Muscle of leg (tissue), 11 donors: ENCODE data around the gene GNB1L. TPM values are rescaled to one million over a fixed set of nuclear protein-coding genes. Genes with fewer than 3 reads are reported as not detected.

Experiments used
- DNase-seq: peaks from one replicate; pipeline ENCODE4 v3.0.0; 2013
- H3K27ac ChIP-seq: one replicate; pipeline ENCODE4 v1.5.1; 2013; ENCODE audit warnings: mild to moderate bottlenecking, low read length, control low read depth
- H3K27me3 ChIP-seq: one replicate; pipeline ENCODE4 v1.6.1; 2013; ENCODE audit warnings: low read length; ENCODE audit not compliant: control insufficient read depth, insufficient read depth
- H3K36me3 ChIP-seq: one replicate; pipeline ENCODE4 v1.6.1; 2013; ENCODE audit warnings: low read length; ENCODE audit not compliant: control insufficient read depth, insufficient read depth
- H3K4me1 ChIP-seq: one replicate; pipeline ENCODE4 v1.6.1; 2013; ENCODE audit warnings: low read length; ENCODE audit not compliant: control insufficient read depth, insufficient read depth
- H3K4me3 ChIP-seq: one replicate; pipeline ENCODE4 v1.5.1; 2013; ENCODE audit warnings: low read length, control low read depth
- H3K9me3 ChIP-seq: replicated peaks from 2 replicates; pipeline ENCODE4 v1.6.1; 2013; ENCODE audit warnings: low read depth, low read length; ENCODE audit not compliant: control insufficient read depth
- WGBS: methylation state at CpG from one replicate; pipeline ENCODE4 v1.1.5; 2013; ENCODE audit warnings: missing lambda C conversion rate; ENCODE audit not compliant: insufficient coverage; 5-methylcytosine and 5-hydroxymethylcytosine counted together
- polyA plus RNA-seq, 8 donors: library from polyadenylated mRNA; unstranded; fragments of 120-200 nt; gene quantifications; one replicate each; pipeline versions ENCODE4 v1.2.1 to v1.2.3, GENCODE V29; 2013; ENCODE audit warnings: inconsistent platforms in 1 of 8, low replicate concordance in 1 of 8; ENCODE audit not compliant: insufficient read length in 8 of 8, insufficient read depth in 1 of 8
- total RNA-seq: library from RNA; stranded (reverse); fragments of 120-200 nt; gene quantifications from one replicate; pipeline ENCODE4 v1.2.4, GENCODE V29; 2013

The GNB1L gene
- total and polyA plus RNA-seq, 9 donors = 3.0 to 6.9 (median 4.6) TPM

GRCh38 chr22:19876314-19876940 is 21.8 kb upstream of the GNB1L start:
- DNase-seq = peak; percentile 5
- H3K27ac ChIP-seq = no peak overlapping the region
- H3K27me3 ChIP-seq = no peaks in the 10 kb centered on the region
- peaks cover 5% of the 10 kb centered on the region for H3K36me3 ChIP-seq
- no peaks in the 10 kb centered on the region for H3K9me3 ChIP-seq
- no peak overlapping the region for H3K4me3 ChIP-seq
- WGBS = 74% methylated on average over 21 of the region's 21 CpGs
- peaks cover 80% of the 10 kb centered on the region for H3K4me1 ChIP-seq

GRCh38 chr22:19875531-19876313 is 21.0 kb upstream of the GNB1L start:
- DNase-seq = peak; percentile 9
- Histone ChIP-seq H3K4me1 (peaks cover 73% of the 10 kb centered on the region), H3K27me3 (no peaks in the 10 kb centered on the region), H3K9me3 (no peaks in the 10 kb centered on the region), H3K4me3 (no peak overlapping the region), H3K27ac (no peak overlapping the region), H3K36me3 (peaks cover 5% of the 10 kb centered on the region)
- WGBS = 76% methylated on average over 15 of the region's 23 CpGs

- peak overlapping the region; percentile 62 for H3K27ac ChIP-seq
- WGBS = 69% methylated on average over 11 of the region's 12 CpGs
- H3K4me1 ChIP-seq = peaks cover 70% of the 10 kb centered on the region
- H3K36me3 ChIP-seq = peaks cover 5% of the 10 kb centered on the region
- H3K4me3 ChIP-seq = no peak overlapping the region
- H3K9me3 ChIP-seq = no peaks in the 10 kb centered on the region
- DNase-seq = peak; percentile 5
- no peaks in the 10 kb centered on the region for H3K27me3 ChIP-seq
These were observed 20.4 kb upstream of the GNB1L start for GRCh38 chr22:19875061-19875530.

- H3K9me3 ChIP-seq = no peaks in the 10 kb centered on the region
- H3K36me3 ChIP-seq = peaks cover 5% of the 10 kb centered on the region
- no peak overlapping the region for H3K4me3 ChIP-seq
- H3K27me3 ChIP-seq = no peaks in the 10 kb centered on the region
- peaks cover 64% of the 10 kb centered on the region for H3K4me1 ChIP-seq
- WGBS = 60% methylated on average over 26 of the region's 27 CpGs
- peak overlapping the region; percentile 62 for H3K27ac ChIP-seq
- peak; percentile 67 for DNase-seq
These were observed 19.8 kb upstream of the GNB1L start for GRCh38 chr22:19874307-19875060.

GRCh38 chr22:19873960-19874306 is 19.3 kb upstream of the GNB1L start:
- H3K9me3 ChIP-seq = no peaks in the 10 kb centered on the region

GRCh38 chr22:19873138-19873959 is 18.7 kb upstream of the GNB1L start:
- no peak overlapping the region for H3K4me3 ChIP-seq
- peak; percentile 2 for DNase-seq
- no peaks in the 10 kb centered on the region for H3K9me3 ChIP-seq
- no peaks in the 10 kb centered on the region for H3K27me3 ChIP-seq
- peaks cover 5% of the 10 kb centered on the region for H3K36me3 ChIP-seq
- WGBS = 68% methylated on average over 21 of the region's 27 CpGs
- H3K4me1 ChIP-seq = peaks cover 54% of the 10 kb centered on the region
- H3K27ac ChIP-seq = no peak overlapping the region

More at GRCh38 chr22:19873960-19874306, 19.3 kb upstream of the GNB1L start:
- WGBS = 56% methylated on average over 7 of the region's 7 CpGs
- Histone ChIP-seq H3K4me3 (no peak overlapping the region), H3K27me3 (no peaks in the 10 kb centered on the region), H3K27ac (peak overlapping the region; percentile 0), H3K4me1 (peaks cover 59% of the 10 kb centered on the region), H3K36me3 (peaks cover 5% of the 10 kb centered on the region)
- no peak for DNase-seq

GRCh38 chr22:19872779-19873137 is 18.1 kb upstream of the GNB1L start:
- H3K36me3 ChIP-seq = peaks cover 5% of the 10 kb centered on the region
- H3K27ac ChIP-seq = no peak overlapping the region
- no peak overlapping the region for H3K4me3 ChIP-seq
- no peaks in the 10 kb centered on the region for H3K27me3 ChIP-seq
- peak; percentile 5 for DNase-seq
- 72% methylated on average over 7 of the region's 7 CpGs for WGBS
- H3K4me1 ChIP-seq = peaks cover 48% of the 10 kb centered on the region
- no peaks in the 10 kb centered on the region for H3K9me3 ChIP-seq

GRCh38 chr22:19871845-19872778 is 17.4 kb upstream of the GNB1L start:
- Histone ChIP-seq H3K4me1 (peaks cover 42% of the 10 kb centered on the region), H3K9me3 (no peaks in the 10 kb centered on the region), H3K27me3 (no peaks in the 10 kb centered on the region), H3K36me3 (peaks cover 5% of the 10 kb centered on the region), H3K4me3 (no peak overlapping the region), H3K27ac (no peak overlapping the region)
- 94% methylated on average over 9 of the region's 16 CpGs for WGBS
- peak; percentile 3 for DNase-seq
